ENCODE results near the gene CYP27B1. TPM values are rescaled to one million over a fixed set of nuclear protein-coding genes. Genes with fewer than 3 reads are reported as not detected.

The CYP27B1 gene
- total and polyA plus RNA-seq, 9 of the 15 experiments (the other 6 are each of a cell fraction or from before 2014, with no cell fraction given), result 0.18 to 4.2 (median 1.8) TPM

- H3K9ac ChIP-seq (ENCODE audit: insufficient read depth in 1 of 2, low read depth in 2 of 2, low read length in 2 of 2), result peak within 1 kb of the TSS; percentile 62 to 90
- peak within 1 kb of the TSS; percentile 50 for H3K4me3 ChIP-seq
- FAIRE-seq (no peak), ATAC-seq (peak; percentile 60), DNase-seq (ENCODE audit: extremely low read depth in 1 of 4, low spot score in 3 of 4) (peak; percentile 86 to 89 (median 87))
- no peaks in the 10 kb centered on the region for H3K9me3 ChIP-seq (replicated peaks; ENCODE audit: control insufficient read depth, insufficient read depth, low read depth, low read length)
- intact Hi-C loops (cut with micrococcal nuclease) (no loop called here), in situ Hi-C loops (cut with MboI) (no loop called here)
- ChIA-PET POLR2A (interaction anchor here (0.9 to 1.0 kb wide), 4 partner anchors 9 to 21 kb away, joined by 3 to 5 read pairs (median 3); partner anchors contain the start of genes EEF1AKMT3 and METTL1), CTCF (ENCODE audit: low intra/inter-chr PET ratio) (no interaction called here)
- no peaks in the 10 kb centered on the region for H3K27me3 ChIP-seq (ENCODE audit: control insufficient read depth in 2 of 2, insufficient read depth in 2 of 2, low read length in 2 of 2)
- peak within 1 kb of the TSS; percentile 94 for H3K4me2 ChIP-seq (ENCODE audit: insufficient read depth, low read length)
- no peaks in the 10 kb centered on the region for H4K20me1 ChIP-seq (replicated peaks; ENCODE audit: control insufficient read depth, insufficient read depth, low read length)
- H2AFZ ChIP-seq (ENCODE audit: low read depth, low read length), result peak within 1 kb of the TSS; percentile 68
- peak within 1 kb of the TSS; percentile 71 for H3K27ac ChIP-seq (ENCODE audit: extremely low read depth, low read depth, low read length)
- peaks cover 39% of the 10 kb centered on the region for H3K79me2 ChIP-seq (ENCODE audit: control insufficient read depth, insufficient read depth, low read length)
- peaks cover 34% of the 10 kb centered on the region for H3K36me3 ChIP-seq (ENCODE audit: control insufficient read depth, insufficient read depth, low read length)
- no TSS peak for BruUV-seq (replicated peaks)
- 6% methylated on average over 6 of the region's 41 CpGs for WGBS (ENCODE audit: insufficient coverage, low coverage, missing lambda C conversion rate)
- H3K4me1 ChIP-seq (replicated peaks in 1 of 2; ENCODE audit: control insufficient read depth in 2 of 2, insufficient read depth in 2 of 2, low read length in 2 of 2), result peaks cover 40 to 41% of the 10 kb centered on the region in 2 experiments
- H3K9me1 ChIP-seq (ENCODE audit: control insufficient read depth, insufficient read depth, low read length), result no peaks in the 10 kb centered on the region
- TF ChIP-seq ZEB2 (IDR thresholded peaks at IDR 0.05) (peak; percentile 82), FOXK2 (conservative IDR thresholded peaks at IDR 0.05 in 1 of 2, IDR thresholded peaks at IDR 0.05 in 1 of 2; ENCODE audit: low read depth in 2 of 2) (peak; percentile 23 to 48; a peak in 1 of 4 replicates), HLTF (IDR thresholded peaks at IDR 0.05) (0 out of 2 replicates have a peak, but pooled peaks have one; percentile 47), ELF4 (CRISPR knock-in tag; IDR thresholded peaks at IDR 0.05) (peak; percentile 83), SRF (CRISPR knock-in tag; IDR thresholded peaks at IDR 0.05) (no peak), ZNF277 (CRISPR knock-in tag; IDR thresholded peaks at IDR 0.05; ENCODE audit: borderline replicate concordance) (no peak), MAZ (CRISPR knock-in tag; conservative IDR thresholded peaks at IDR 0.05 in 1 of 2, IDR thresholded peaks at IDR 0.05 in 1 of 2) (peak; percentile 66 to 87; a peak in 3 of 4 replicates), HDAC2 (IDR thresholded peaks at IDR 0.05) (0 out of 2 replicates have a peak, but pooled peaks have one; percentile 26), SMARCA5 (IDR thresholded peaks at IDR 0.05) (0 out of 2 replicates have a peak, but pooled peaks have one; percentile 47), TOE1 (IDR thresholded peaks at IDR 0.05; ENCODE audit: borderline replicate concordance) (peak; percentile 43; the same call in 1 of the 2 replicates), TOE1 (CRISPR knock-in tag; IDR thresholded peaks at IDR 0.05; ENCODE audit: borderline replicate concordance, low read depth) (no peak), YY1 (IDR thresholded peaks at IDR 0.05; ENCODE audit: borderline replicate concordance in 1 of 3, control insufficient read depth in 1 of 3, extremely low read depth in 1 of 3, insufficient read depth in 3 of 3, insufficient read length in 1 of 3, insufficient replicate concordance in 2 of 3, low read depth in 1 of 3, low read length in 2 of 3) (peak in 2 of 3 experiments; percentile 67 to 79), SMARCA4 (IDR thresholded peaks at IDR 0.05) (peak; percentile 24; the same call in 1 of the 2 replicates), CBFB (CRISPR knock-in tag; IDR thresholded peaks at IDR 0.05) (no peak), ATF1 (CRISPR knock-in tag; IDR thresholded peaks at IDR 0.05) (no peak), ATF1 (tag; IDR thresholded peaks at IDR 0.05) (peak; percentile 30; the same call in 1 of the 2 replicates), KDM4B (IDR thresholded peaks at IDR 0.05; ENCODE audit: borderline replicate concordance in 2 of 2, low read depth in 1 of 2) (peak in 1 of 2 experiments; percentile 25; a peak in 1 of 4 replicates), ARID1B (IDR thresholded peaks at IDR 0.05) (peak; percentile 35; the same call in 1 of the 2 replicates), MLLT1 (IDR thresholded peaks at IDR 0.05) (peak; percentile 62 to 80; a peak in 2 of 4 replicates), KLF6 (CRISPR knock-in tag; IDR thresholded peaks at IDR 0.05; ENCODE audit: borderline replicate concordance) (no peak)
These were observed 12.3 kb downstream of the CYP27B1 start, which contains the start of gene MARCHF9 for GRCh38 chr12:57754411-57755193. MARCHF9 (plus strand) TSS chr12:57755103; CDS start chr12:57755529, 426 bp downstream.
